GM23338 (cell line): Measurements from ENCODE around the gene KCTD15. TPM values are rescaled to one million over a fixed set of nuclear protein-coding genes. Genes with fewer than 3 reads are reported as not detected.

Experiments used
- ATAC-seq: fragments of 200-7000 bp; cut with Tn5 transposase; 3 replicates; pipeline ENCODE4 v1.9.1; 2020
- DNase-seq: peaks from one replicate; pipeline ENCODE4 v3.0.0-alpha.2; 2015; ENCODE audit warnings: low spot score
- H2AFZ ChIP-seq: fragments of 200-600 bp; sonication (generic); 2 replicates; pipeline ENCODE4 v1.8.0; 2016; ENCODE audit warnings: antibody characterized with exemption, mild to moderate bottlenecking, moderate library complexity
- H3F3A ChIP-seq: fragments of 200-600 bp; sonication (generic); replicated peaks from 2 replicates; pipeline ENCODE4 v1.8.0; 2017; ENCODE audit warnings: antibody characterized with exemption, mixed run types, low read depth
- H3K27ac ChIP-seq: fragments of 200-600 bp; sonication (generic); 2 replicates; pipeline ENCODE4 v1.6.1; 2016; ENCODE audit warnings: low read depth
- H3K27me3 ChIP-seq: fragments of 200-600 bp; sonication (generic); 2 replicates; pipeline ENCODE4 v1.8.0; 2016; ENCODE audit warnings: mild to moderate bottlenecking, mixed run types, moderate library complexity; ENCODE audit not compliant: insufficient read depth
- H3K36me3 ChIP-seq: fragments of 200-600 bp; sonication (generic); 2 replicates; pipeline ENCODE4 v1.8.0; 2016; ENCODE audit warnings: mild to moderate bottlenecking; ENCODE audit not compliant: insufficient read depth
- H3K4me1 ChIP-seq: fragments of 200-600 bp; sonication (generic); 2 replicates; pipeline ENCODE4 v1.8.0; 2016; ENCODE audit warnings: mild to moderate bottlenecking, moderate library complexity; ENCODE audit not compliant: insufficient read depth
- H3K4me2 ChIP-seq: fragments of 200-600 bp; sonication (generic); 2 replicates; pipeline ENCODE4 v1.7.1; 2017; ENCODE audit warnings: mixed run types
- H3K4me3 ChIP-seq: fragments of 200-600 bp; sonication (generic); 2 replicates; pipeline ENCODE4 v1.6.1; 2016; ENCODE audit warnings: mixed run types
- H3K79me2 ChIP-seq: fragments of 200-600 bp; sonication (generic); replicated peaks from 2 replicates; pipeline ENCODE4 v1.8.0; 2017; ENCODE audit warnings: mild to moderate bottlenecking; ENCODE audit not compliant: insufficient read depth
- H3K9me2 ChIP-seq: fragments of 200-600 bp; sonication (generic); 2 replicates; pipeline ENCODE4 v1.8.0; 2017; ENCODE audit not compliant: insufficient read depth
- H4K20me1 ChIP-seq: fragments of 200-600 bp; sonication (generic); replicated peaks from 2 replicates; pipeline ENCODE4 v1.8.0; 2017; ENCODE audit warnings: mild to moderate bottlenecking; ENCODE audit not compliant: insufficient read depth
- H3K27ac Mint-ChIP-seq: 2 replicates; pipeline ENCODE4 v1.8.0; 2020; ENCODE audit warnings: inconsistent platforms, mild to moderate bottlenecking, moderate library complexity, mixed read lengths
- H3K27me3 Mint-ChIP-seq: 3 replicates; pipeline ENCODE4 v1.8.0; 2022; ENCODE audit warnings: low read depth, mild to moderate bottlenecking, moderate library complexity, mixed read lengths, inconsistent platforms; ENCODE audit not compliant: insufficient read depth, poor library complexity
- H3K36me3 Mint-ChIP-seq: 3 replicates; pipeline ENCODE4 v1.8.0; 2021; ENCODE audit warnings: low read depth, mild to moderate bottlenecking, inconsistent platforms, moderate library complexity, mixed read lengths
- H3K4me1 Mint-ChIP-seq: 3 replicates; pipeline ENCODE4 v1.8.0; 2020; ENCODE audit warnings: mild to moderate bottlenecking, inconsistent platforms, mixed read lengths
- H3K4me3 Mint-ChIP-seq: 3 replicates; pipeline ENCODE4 v1.8.0; 2021; ENCODE audit warnings: moderate library complexity, mild to moderate bottlenecking, inconsistent platforms, mixed read lengths
- H3K9me3 Mint-ChIP-seq: 3 replicates; pipeline ENCODE4 v1.8.0; 2020; ENCODE audit warnings: moderate library complexity, mild to moderate bottlenecking, inconsistent platforms, mixed read lengths
- CREB1 ChIP-seq: fragments of 250-450 bp; sonication (Bioruptor Pico); IDR thresholded peaks from 2 replicates; pipeline ENCODE4 v1.5.0; 2020; ENCODE audit warnings: low read depth, mild to moderate bottlenecking, moderate library complexity
- CTCF ChIP-seq, 2 experiments: fragments of 200-600 bp in 1 of 2; sonication (generic) in 1 of 2; conservative IDR thresholded peaks; 2 replicates each; pipeline versions ENCODE4 v1.5.1 to v1.6.1; 2016 to 2017; ENCODE audit warnings: antibody characterized with exemption in 2 of 2, low read depth in 2 of 2, mild to moderate bottlenecking in 2 of 2, moderate library complexity in 1 of 2
- ETS1 ChIP-seq: IDR thresholded peaks from 2 replicates; pipeline ENCODE4 v1.6.1; 2016; ENCODE audit warnings: antibody characterized with exemption
- EZH2 ChIP-seq: fragments of 200-600 bp; sonication (generic); IDR thresholded peaks from one replicate; pipeline ENCODE4 v1.8.0; 2017; ENCODE audit warnings: antibody characterized with exemption, mild to moderate bottlenecking, low read depth; ENCODE audit not compliant: unreplicated experiment
- EZH2phosphoT487 ChIP-seq: fragments of 200-600 bp; sonication (generic); IDR thresholded peaks from one replicate; pipeline ENCODE4 v1.8.1; 2018; ENCODE audit warnings: antibody characterized with exemption; ENCODE audit not compliant: unreplicated experiment
- JUNB ChIP-seq: IDR thresholded peaks from one replicate; pipeline ENCODE4 v1.6.1; 2016; ENCODE audit warnings: antibody characterized with exemption; ENCODE audit not compliant: unreplicated experiment
- NANOG ChIP-seq: IDR thresholded peaks from 2 replicates; pipeline ENCODE4 v1.6.1; 2016; ENCODE audit warnings: antibody characterized with exemption, borderline replicate concordance
- POLR2AphosphoS5 ChIP-seq: IDR thresholded peaks from 2 replicates; pipeline ENCODE4 v1.6.1; 2016; ENCODE audit warnings: antibody characterized with exemption, low read depth
- REST ChIP-seq: IDR thresholded peaks from one replicate; pipeline ENCODE4 v1.6.1; 2018; ENCODE audit warnings: antibody characterized with exemption; ENCODE audit not compliant: unreplicated experiment
- STAT1 ChIP-seq: IDR thresholded peaks from one replicate; pipeline ENCODE4 v1.6.1; 2016; ENCODE audit warnings: antibody characterized with exemption; ENCODE audit not compliant: unreplicated experiment
- ZNF114 ChIP-seq: fragments of 250-450 bp; sonication (Bioruptor Pico); IDR thresholded peaks from 2 replicates; pipeline ENCODE4 v1.5.0; 2020; ENCODE audit warnings: mild to moderate bottlenecking, moderate library complexity
- ZNF331 ChIP-seq: fragments of 250-450 bp; sonication (Bioruptor Pico); IDR thresholded peaks from 2 replicates; pipeline ENCODE4 v1.5.0; 2020; ENCODE audit warnings: low read depth, mild to moderate bottlenecking, moderate library complexity
- ZNF462 ChIP-seq: fragments of 250-450 bp; sonication (Bioruptor Pico); IDR thresholded peaks from 2 replicates; pipeline ENCODE4 v1.5.0; 2020; ENCODE audit warnings: mild to moderate bottlenecking, moderate library complexity
- polyA plus RNA-seq: library from polyadenylated mRNA; unstranded; fragments of >200 nt; fragmentation: Nextera tagmentation; extraction: Ambion mirVana; gene quantifications from 2 replicates; pipeline ENCODE4 v1.2.1, GENCODE V29; 2016
- total RNA-seq: library from RNA; depleted of rRNA; stranded (reverse); fragments of >200 nt; shearing (Covaris generic); gene quantifications from 2 replicates; pipeline ENCODE4 v1.2.3, GENCODE V29; 2014

KCTD15 gene
- total and polyA plus RNA-seq, 2 experiments from 2014 or later = 5.1 to 60.1 TPM

GRCh38 chr19:33809960-33810359 is 13.3 kb downstream of the KCTD15 start:
- Histone ChIP-seq H3K36me3 (peaks cover 3% of the 10 kb centered on the region), H3F3A (no peaks in the 10 kb centered on the region), H3K4me1 (no peaks in the 10 kb centered on the region), H3K27ac (no peak overlapping the region), H4K20me1 (no peaks in the 10 kb centered on the region; the same call in 1 of the 2 replicates), H3K9me2 (no peaks in the 10 kb centered on the region), H2AFZ (no peak overlapping the region), H3K4me2 (no peak overlapping the region), H3K27me3 (no peaks in the 10 kb centered on the region), H3K4me3 (no peak overlapping the region), H3K79me2 (no peaks in the 10 kb centered on the region)
- DNase-seq = no peak
- Mint-ChIP-seq H3K36me3 (peaks cover 62% of the 10 kb centered on the region), H3K4me3 (no peak overlapping the region), H3K27ac (no peak overlapping the region), H3K9me3 (no peaks in the 10 kb centered on the region), H3K27me3 (peaks cover 4% of the 10 kb centered on the region), H3K4me1 (no peaks in the 10 kb centered on the region)
- ATAC-seq = no peak
- TF ChIP-seq ZNF331 (CRISPR knock-in tag) = no peak
- no peak for TF ChIP-seq REST
- TF ChIP-seq ZNF462 (CRISPR knock-in tag) = no peak
- TF ChIP-seq POLR2AphosphoS5 = no peak
- TF ChIP-seq NANOG = no peak
- no peak for TF ChIP-seq STAT1
- TF ChIP-seq CTCF (conservative IDR thresholded peaks at IDR 0.05; ENCODE audit: low read depth in 2 of 2) = no peak
- no peak for TF ChIP-seq ZNF114 (CRISPR knock-in tag)
- no peak for TF ChIP-seq CREB1 (CRISPR knock-in tag)
- no peak for TF ChIP-seq EZH2phosphoT487
- TF ChIP-seq ETS1 = no peak
- no peak for TF ChIP-seq EZH2
- no peak for TF ChIP-seq JUNB
